Retinal pigment epithelial cell (primary cell): ENCODE measurements around the gene PAX8.
A peak's percentile ranks its signal among the peaks of the same experiment; 100 is the strongest.
"Not testable (repeated sequence)": the region's sequence is repeated elsewhere in the genome, so short reads cannot be mapped to it uniquely, and the experiment has no call there.

ENCODE experiments used
- DNase-seq: peaks from one replicate; pipeline ENCODE4 v3.0.0-alpha.2; 2010; ENCODE audit warnings: low read depth
- H3K4me3 ChIP-seq: 2 replicates; pipeline ENCODE4 v1.5.1; 2011; ENCODE audit warnings: mild to moderate bottlenecking, low read length, control low read depth, moderate library complexity
- TF ChIP-seq, protein P1 (sequence below): conservative IDR thresholded peaks from 2 replicates; pipeline ENCODE4 v1.5.1; 2011; ENCODE audit warnings: low read depth, low read length, control low read depth, inconsistent platforms

PAX8 gene

DNA sequence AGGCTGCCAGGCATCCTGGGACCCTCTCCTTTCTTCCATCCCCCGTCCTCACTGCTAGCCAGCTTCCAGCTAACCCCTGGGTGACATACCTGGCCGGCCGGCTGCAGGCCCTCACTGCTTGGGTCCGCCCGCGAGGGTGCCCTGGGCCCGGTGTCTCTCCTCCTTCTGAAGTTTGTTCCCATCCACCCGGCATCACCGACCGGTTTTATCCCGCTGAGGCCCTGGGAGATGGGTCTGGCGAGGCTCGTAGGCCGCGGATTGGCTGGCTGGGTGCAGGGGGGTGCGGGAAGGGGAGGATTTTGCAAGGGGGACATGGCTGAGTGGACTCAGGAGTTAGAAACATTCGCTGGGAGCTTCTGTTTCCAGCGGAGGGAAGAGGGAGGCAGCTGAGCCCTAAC, at the start of gene PAX8:
Gene PAX8, minus strand, starts transcription at position 180 of the 398 bp plus-strand sequence. CDS start 527 bp downstream, outside the sequence.
- TF ChIP-seq, protein P1, sequence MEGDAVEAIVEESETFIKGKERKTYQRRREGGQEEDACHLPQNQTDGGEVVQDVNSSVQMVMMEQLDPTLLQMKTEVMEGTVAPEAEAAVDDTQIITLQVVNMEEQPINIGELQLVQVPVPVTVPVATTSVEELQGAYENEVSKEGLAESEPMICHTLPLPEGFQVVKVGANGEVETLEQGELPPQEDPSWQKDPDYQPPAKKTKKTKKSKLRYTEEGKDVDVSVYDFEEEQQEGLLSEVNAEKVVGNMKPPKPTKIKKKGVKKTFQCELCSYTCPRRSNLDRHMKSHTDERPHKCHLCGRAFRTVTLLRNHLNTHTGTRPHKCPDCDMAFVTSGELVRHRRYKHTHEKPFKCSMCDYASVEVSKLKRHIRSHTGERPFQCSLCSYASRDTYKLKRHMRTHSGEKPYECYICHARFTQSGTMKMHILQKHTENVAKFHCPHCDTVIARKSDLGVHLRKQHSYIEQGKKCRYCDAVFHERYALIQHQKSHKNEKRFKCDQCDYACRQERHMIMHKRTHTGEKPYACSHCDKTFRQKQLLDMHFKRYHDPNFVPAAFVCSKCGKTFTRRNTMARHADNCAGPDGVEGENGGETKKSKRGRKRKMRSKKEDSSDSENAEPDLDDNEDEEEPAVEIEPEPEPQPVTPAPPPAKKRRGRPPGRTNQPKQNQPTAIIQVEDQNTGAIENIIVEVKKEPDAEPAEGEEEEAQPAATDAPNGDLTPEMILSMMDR, result no peak
- H3K4me3 ChIP-seq, result no peak within 1 kb of the TSS
- no peak for DNase-seq

DNA sequence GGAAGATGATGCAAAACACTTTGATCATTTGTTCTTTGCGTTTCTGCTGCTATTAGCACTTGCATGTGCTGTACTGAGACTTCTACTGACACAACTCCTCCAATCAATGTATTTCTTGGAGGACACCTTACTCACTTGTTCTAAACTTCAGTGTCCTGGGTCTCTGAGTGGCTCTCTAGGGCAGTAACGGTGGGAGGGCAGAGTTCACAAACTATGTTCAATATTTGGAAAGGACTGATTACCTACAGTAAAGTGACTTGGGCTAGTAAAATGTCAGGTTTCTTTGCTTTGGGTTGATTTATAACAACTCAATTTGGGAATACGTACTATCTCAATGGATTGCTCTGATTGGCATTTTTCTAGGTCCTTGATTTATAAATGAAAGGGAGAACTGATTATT, 49.3 kb upstream of the PAX8 start:
- H3K4me3 ChIP-seq, result no peak overlapping the region
- TF ChIP-seq, protein P1, result no peak
- DNase-seq, result no peak

DNA sequence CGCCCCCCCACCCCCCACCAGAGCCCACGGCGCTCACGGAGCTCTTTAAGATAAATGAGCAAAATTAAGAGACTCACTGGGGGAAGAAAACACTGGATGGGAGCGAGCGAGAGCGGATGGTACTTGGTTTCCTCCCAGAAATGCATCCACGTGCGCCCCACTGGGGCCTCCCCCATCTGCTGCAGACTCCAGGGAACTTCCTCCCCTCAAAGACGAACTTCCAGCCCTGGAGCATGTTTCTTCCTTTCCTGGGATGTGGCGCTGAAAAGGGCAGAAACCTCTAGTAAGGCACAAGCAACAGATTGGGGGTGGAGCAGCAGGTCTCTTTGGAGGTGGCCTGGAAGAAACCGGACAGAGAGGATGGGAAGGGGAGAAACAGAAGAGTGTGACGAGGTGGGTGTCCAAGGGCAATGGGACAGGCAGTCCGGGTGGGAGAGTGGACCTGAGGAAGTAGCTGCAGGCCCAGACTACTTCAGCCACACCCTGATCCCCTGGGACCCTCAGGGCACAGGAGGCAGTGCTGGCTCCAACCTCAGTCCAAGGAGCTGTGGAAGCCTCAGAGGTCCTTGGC, 46.5 kb upstream of the PAX8 start:
- peak overlapping the region; percentile 47 for H3K4me3 ChIP-seq
- DNase-seq, result not testable (repeated sequence)

DNA sequence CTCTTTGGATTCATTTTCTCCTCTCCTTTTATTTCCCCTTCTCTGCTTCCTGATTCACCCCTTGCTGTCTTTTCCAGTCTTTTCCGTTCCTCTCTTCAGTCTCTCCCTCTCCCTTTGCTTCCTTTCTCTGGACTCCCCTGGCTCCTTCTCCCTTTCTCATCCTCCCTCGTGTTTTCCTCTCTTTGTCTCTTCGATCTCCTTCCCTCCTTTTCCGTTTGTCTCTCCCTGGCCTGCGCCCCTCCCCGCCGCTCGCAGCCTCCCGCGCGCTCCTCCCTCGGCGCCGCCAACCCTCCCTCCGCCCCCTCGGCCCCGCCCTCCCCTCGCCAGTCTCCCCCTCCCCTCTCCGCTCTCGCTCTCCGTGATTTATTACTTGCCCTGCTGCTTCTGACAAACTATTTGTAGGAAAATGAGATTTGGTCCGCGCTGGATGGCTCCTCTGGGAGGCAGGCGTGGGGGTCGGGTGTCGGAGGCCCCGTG, 46.0 kb upstream of the PAX8 start:
- TF ChIP-seq, protein P1, result no peak
- DNase-seq, result no peak
- peak overlapping the region; percentile 47 for H3K4me3 ChIP-seq

DNA sequence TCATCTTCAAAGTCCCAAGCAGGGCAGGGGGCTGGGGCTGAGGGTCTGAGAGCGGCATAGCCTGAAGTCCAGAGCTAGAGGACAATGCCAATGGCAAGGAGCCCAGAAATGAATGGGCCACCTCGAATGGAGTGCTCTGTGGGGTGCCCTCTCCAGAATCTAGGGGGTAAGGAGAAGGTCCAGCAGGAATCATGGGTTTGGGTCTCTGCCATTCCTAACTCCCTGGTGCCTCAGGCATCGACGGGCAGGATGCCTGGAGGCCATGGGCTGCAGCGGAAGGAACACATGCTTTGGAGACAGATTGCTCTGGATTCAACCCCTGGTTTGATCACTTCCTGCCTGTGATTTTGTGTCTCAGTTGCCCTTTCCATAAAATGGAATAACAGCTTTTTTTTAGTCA, 44.4 kb upstream of the PAX8 start:
- not testable (repeated sequence) for DNase-seq, H3K4me3 ChIP-seq

DNA sequence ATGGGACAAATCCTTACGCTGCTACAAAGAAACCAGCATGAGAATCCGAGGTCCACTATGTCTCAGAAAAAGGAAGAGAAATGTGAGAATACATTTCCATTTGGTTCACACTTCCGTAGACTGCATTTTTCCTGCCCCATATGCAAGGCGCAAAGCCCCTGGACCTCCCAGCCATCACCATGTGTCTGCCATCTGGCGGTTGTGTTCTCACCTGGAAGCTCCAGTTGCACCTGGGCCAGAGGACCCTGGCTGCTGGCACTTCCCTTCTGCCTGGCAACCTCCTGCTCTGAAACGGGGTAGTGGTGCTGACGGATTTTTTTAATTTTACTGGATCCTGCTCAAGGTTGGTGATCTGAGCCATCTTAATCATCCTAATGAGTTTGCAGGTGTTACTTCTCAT, 41.4 kb upstream of the PAX8 start:
- DNase-seq, H3K4me3 ChIP-seq: not testable (repeated sequence)

DNA sequence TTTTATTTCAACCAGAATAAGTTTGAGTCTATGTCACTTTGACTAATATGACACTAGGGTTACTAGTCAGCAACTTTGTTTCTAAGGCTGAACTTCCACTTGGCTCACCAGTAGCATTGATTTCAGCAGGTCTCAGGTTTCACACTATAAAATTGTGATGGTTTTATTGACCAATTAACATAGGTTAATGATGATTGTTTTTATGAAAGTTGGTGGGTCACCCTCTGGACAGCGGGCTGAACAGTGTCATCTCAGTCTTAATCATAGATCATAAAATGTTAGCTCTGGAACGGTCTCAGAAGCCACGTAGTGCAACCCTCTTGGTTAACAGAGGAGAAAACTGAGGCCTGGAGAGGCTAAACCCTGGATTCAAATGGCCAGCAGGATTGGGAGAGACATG, 40.2 kb upstream of the PAX8 start:
- H3K4me3 ChIP-seq, DNase-seq: not testable (repeated sequence)

DNA sequence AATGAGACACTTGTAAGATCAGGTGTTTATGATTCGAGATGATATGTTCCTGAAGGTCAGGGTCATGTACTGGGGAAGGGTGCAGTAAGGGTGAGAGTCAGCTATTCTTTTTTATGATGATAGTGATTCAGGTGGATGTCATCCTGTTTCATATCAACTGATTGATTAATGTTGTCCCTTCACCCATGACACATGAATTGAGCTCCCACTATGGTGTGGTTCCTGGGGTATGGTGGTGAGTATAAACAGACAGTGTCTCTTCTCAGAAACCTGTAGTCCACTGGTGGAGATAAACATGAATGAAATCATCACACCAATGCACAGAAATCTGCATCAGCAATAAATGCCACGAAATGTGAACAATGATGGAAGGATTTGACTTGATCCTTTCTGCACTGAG, 37.4 kb upstream of the PAX8 start:
- DNase-seq, result no peak
- TF ChIP-seq, protein P1, result no peak
- H3K4me3 ChIP-seq, result no peak overlapping the region

DNA sequence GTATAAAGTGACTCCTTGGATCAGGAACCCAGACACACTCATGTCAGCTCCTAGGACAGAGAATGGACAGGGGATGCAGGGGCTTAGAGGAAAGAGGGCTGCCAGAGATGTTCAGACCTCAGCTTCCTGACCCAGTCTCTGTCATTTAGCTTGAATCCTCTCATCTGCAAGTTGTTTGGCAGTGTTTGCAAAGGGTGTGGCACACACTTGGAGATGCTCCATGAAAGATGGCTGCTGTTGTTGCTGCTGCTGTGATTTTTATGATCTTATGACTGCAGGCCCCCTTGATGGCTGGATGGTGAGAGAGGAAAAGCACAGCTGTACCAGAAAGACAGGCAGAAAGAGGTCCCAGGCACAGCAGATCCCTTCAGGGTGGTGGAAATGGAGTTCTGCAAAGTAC, 35.9 kb upstream of the PAX8 start:
- not testable (repeated sequence) for DNase-seq, H3K4me3 ChIP-seq

DNA sequence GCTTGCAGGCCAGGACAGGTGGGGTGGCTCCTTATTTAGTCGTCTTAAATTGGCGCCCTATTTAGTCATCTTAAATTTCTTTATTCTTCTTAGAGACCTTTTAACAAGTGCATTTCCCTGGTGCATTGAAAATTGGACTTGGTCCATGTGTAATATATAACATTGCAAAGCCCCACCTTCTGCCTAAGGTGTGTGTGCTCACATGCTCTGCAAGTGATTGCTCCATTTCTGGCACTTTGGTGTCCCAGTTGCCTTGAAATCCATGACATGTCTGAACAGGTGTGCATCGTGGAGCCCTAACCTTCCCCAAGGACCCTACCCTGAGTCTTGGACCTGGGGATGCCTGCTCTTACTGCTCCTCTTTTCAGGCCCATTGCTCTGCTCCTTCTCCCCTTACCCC, 35.5 kb upstream of the PAX8 start:
- not testable (repeated sequence) for DNase-seq, H3K4me3 ChIP-seq

DNA sequence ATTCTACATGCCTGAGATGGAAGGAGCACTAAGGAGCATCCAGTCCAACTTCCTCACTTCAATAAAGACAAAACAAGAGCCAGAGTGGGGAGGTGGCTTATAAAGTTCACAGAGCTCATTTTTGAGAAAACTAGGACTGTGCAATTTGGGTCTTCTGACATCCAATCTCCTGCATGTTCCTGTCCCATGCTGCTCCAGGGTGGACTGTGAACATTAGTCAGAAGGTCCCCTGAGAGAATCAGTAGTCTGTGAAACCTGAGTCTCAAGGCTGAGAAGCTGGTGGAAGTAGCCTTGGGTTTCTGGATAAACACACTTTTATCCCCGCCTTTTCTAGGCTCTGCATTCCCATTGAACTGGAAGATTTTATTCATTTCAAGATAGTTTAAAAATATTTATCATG, 33.1 kb upstream of the PAX8 start:
- DNase-seq, H3K4me3 ChIP-seq: not testable (repeated sequence)

DNA sequence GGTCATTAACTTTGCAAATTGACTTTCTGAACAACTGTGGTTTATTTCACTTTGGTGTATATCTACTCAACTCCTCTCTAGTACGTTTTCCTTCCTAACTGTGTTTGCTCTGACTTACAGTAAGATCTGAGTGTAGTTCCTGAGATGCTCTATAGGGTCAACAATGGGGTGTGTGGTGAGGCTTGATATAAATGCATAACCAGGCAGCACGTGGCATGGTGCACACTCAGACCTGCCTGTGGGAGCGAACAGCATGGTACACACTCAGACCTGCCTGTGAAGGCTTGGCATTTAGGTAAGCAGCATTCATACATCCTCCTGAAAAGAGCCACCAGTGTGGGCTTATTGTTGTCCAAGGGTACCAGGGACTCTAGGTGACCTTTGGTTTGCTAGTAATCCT, 32.5 kb upstream of the PAX8 start:
- DNase-seq, H3K4me3 ChIP-seq: not testable (repeated sequence)
